HG03139 (cell line): ENCODE data around the gene ORMDL1.

Experiments
- ATAC-seq: cut with Tn5 transposase; IDR thresholded peaks from one replicate; pipeline ENCODE4 v1.9.1; 2021; ENCODE audit not compliant: unreplicated experiment

Gene ORMDL1, protein sequence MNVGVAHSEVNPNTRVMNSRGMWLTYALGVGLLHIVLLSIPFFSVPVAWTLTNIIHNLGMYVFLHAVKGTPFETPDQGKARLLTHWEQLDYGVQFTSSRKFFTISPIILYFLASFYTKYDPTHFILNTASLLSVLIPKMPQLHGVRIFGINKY

DNA sequence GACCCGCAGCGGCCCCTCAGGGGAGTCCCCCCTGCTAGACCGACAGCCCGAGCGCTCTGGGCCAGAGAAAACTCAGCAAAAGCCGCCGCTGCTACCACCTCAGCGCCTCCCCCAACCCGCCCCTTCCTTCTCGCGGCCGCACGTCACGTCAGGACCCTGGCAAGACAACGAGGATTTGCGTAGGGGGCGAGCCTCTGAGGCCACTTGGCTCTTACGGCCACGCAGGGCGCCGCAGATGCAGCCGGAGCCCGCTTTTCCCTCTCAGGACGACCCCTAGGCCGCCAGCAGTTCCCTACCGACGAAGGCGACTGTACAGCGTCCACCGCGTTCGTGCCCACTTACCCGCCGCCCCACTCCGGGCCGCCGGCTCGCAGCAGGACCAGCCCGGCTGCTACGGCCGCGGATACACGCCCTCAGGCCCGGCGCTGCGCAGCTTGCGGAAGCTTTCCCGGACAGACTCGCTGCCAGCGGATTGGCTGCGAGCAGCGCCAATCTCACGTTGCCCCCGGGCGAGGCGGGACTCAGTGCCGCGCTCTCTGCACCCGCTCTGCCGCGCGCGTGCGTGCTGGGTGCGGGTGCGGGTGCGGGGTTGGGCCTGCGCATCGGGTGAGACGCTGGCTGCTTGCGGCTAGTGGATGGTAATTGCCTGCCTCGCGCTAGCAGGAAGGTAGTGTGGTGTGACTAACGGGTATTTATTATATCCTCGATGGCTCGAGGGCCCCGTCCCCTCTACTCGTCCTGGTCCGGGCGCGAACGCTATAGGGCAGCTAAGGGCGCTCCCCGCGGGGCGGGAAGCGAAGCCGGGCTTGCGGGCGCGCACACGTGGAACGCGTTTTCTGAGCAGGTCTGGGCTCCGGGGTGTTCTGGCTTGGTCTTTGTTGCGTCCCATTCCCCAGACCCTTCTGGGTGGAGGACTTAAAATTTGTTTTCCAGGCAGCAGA lies at the start of gene ORMDL1, which contains the start of gene PMS1:
Gene ORMDL1 (minus strand): TSS at position 413 of the 941 bp plus-strand sequence. CDS start 1,744 bp downstream, outside the sequence.
Gene PMS1 (plus strand): TSS at position 524 of the 941 bp plus-strand sequence. CDS start 7,360 bp downstream, outside the sequence.
- ATAC-seq = peak; percentile 92

DNA sequence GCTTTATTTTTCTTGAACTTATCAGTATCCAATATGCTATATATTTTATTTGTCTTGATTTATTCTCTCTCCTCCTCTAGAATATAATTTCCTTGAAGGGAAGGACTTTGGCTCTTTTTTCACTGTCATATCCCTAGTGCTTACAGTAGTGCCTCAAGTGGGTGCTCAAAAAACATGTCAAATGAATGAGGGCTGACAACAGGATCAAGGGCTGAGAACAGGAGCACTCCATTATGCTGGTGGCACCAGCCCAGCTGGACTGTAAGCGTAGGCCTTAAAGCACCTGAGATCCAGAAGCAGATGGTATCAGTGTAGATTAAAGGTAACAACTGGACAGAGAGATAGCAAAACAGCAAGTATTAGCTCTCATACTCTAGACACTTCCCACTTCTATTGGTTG lies 46.4 kb upstream of the ORMDL1 start:
- no peak for ATAC-seq

DNA sequence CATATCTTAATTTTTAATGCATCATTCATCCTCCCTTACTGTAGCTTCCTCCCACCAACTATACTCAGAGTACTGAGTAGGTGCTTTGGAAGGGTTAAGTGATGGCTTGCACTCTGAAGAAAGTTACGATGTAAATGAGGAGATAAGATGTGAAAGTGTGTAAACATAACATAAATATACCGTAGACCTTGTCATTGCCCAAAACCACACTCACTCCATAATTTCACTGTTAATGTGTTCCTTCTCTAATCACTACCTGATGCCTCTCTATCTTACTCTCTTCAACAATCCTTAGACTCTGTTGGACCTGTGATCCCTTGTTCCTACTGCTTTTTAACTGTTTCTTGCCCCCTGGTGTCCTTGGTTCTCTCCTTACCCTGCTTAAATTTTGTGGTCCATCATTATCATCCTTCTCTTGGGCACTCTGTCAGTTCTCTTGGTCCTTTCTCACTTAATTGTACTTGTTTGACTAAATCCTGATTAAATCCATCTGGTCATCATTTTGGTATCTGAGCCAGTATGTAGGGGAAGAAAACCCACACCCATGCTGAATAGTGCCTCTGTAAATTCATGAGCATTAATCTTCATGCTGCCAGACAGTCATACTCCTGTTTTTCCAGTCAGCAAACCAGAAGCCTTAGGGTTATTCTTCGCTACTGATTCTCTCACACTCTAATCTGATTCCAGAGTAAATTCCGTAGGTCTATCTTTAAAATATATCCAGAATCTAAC lies 45.1 kb upstream of the ORMDL1 start:
- no peak for ATAC-seq

DNA sequence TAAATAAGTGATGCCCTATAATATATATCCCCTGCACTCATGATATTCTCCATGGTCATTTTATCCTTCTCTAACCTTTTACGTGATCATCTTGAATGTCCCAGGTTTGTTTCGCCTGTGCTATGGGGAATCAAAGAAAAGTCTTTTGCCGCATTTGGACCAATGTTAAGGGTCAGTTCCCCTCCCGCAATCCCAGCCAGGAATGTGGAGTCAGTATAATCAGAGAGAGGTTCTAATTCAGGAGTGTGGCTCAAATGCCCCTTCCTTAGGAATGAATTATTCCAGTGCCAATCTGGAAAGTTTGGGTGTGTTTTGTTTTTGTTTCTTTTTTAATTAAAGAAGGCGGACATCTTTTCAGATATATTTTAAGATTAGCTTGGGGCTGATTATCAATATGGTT lies 41.9 kb upstream of the ORMDL1 start:
- ATAC-seq = no peak

DNA sequence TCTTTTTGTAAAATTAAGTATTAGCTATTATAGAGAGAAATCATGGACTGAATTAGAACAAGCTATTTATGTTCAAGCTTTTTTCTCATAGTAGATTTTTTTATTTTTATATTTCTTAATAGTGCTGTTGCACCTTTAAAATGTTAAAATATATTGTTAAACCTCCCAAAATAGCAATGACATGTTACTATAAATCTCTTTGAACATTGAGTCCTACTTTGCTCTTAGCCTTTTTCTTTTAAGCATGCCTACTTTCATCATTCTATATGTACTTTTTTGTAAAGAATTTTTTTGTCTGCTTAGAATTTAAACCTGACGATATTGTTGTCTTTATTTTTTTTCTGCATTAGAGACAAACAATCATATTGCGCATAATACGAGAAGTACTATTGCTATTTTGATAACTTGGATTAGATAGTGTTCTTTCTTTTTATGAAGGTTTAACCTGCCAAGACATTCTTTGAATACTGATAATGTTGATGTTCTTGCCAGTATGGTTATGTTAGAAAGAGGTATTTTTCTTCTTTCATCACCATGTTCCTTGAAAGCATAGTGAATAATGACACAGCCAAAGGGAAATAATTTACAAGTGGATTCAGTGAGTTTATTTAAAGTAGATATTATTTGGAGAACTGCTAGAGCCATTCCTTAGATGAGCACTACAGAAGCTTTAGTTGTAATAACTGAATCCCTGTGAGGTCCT lies 40.7 kb upstream of the ORMDL1 start:
- ATAC-seq = no peak

DNA sequence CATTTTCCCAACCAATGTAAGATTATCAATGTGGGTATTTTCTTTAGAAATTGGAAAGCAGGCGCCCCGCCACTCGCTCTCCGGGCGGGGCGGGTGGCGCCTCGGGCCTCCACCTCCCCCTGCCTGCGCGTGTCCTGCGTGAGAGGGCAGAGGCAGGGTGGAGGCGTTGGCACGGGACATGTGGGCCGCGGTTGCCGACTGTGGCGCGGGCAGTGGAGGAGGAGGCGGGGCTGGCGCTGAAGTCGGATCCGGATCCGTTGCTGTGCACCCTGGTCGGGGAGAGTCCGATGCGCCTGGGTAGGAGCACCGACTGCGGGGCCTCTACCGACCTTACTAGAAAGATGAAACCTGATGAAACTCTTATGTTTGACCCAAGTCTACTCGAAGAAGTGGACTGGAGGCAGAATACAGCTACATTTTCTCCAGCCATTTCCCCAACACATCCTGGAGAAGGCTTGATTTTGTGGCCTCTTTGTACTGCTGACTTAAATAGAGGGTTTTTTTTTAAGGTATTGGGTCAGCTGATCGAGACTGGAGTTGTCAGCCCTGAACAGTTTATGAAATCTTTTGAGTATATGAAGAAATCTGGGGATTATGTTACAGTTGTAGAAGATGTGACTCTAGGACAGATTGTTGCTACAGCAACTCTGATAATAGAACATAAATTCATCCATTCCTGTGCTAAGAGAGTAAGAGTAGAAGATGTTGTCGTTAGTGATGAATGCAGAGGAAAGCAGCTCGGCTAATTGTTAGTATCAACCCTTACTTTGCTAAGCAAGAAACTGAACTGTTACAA lies 38.0 kb upstream of the ORMDL1 start:
- no peak for ATAC-seq

DNA sequence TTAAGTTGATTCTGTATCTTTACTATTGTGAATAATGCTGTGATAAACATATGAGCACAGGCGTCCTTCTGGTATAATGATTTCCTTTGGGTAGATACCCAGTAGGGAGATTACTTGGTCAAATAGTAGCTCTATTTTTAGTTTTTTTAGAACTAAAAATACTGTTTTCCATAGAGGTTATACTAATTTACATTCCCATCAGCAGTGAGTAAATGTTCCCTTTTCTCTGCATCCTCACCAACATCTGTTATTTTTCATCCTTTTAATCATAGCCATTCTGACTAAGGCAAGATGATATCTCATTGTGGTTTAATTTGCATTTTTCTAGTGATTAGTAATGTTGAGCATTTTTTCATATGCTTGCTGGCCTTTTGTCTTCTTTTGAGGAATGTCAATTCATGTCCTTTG lies 35.2 kb upstream of the ORMDL1 start:
- ATAC-seq = no peak

DNA sequence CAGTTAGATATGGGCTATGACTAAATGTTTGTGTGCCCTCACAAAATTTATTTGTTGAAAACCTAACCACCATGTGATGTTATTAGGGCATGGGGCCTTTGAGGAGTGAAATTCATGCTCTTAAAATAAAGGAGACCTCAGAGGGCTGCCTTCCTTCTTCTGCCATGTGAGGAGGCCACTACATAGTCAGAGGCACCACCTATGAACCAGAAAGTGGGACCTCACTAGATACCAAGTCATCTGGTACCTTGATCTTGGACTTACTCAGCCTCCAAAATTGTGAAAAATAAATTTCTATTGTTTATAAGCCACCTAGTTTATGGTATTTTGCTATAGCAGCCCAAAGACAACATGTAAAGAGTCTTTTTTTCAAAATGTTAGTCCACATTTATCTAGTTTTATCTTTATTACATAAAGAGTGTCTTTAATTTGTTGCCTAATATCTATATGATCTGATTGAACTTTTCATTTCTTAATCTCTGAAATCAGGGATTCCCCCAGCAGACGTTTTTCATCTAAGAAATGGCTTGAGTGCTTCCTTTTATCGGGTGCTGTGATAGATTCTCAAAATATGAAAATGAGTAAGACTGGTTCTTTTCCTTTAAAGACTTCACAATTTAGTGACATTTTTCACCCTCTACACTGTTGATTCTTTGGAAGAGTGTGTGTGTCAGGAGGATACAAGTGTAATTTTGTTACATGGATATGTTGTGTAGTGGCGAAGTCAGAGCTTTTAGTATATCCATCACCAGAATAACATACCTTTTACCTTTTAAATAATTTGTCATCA lies 34.3 kb upstream of the ORMDL1 start:
- no peak for ATAC-seq

DNA sequence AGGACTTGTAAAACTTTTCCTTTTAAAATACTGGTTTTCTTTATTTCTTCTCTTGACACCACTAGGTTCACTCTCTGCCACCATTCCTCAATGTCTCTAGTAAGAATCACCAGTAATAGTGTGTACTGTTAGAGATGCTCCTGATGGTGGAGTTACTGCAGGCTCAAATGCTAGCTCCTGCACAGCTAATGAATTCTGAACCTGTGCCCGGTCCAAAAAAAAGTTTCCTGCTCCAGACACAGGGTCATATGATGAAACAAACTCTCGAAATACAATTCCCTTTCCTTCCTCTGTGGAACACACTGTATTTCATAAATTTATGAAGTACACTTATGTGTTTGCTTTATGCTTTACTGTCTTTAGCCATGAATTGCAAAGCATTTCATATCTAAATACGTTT lies 19.3 kb upstream of the ORMDL1 start:
- ATAC-seq = no peak

DNA sequence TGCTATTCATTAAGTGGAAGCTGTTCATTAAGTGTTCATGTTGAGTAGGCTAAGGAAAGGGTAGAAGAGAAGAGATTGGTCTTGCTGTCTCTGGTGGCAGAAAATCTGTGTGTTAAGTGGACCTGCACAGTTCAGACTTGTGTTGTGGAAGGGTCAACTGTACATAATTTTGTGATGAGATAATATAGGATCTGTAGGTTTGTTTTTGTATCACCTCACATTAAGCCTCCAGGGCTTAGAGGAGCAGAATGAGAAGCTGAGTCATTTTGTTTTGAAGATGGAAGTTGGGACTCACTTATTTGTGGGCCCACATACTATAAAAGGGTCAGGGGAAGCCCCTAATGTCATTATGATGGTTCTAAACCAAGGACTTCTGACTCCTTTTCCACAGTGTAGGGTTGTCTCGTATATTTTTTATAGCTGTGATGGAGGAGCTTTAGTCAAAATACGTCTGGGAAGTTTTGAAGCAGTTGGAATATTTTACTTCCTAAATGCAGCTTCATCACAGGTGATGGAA lies 18.3 kb upstream of the ORMDL1 start:
- no peak for ATAC-seq

DNA sequence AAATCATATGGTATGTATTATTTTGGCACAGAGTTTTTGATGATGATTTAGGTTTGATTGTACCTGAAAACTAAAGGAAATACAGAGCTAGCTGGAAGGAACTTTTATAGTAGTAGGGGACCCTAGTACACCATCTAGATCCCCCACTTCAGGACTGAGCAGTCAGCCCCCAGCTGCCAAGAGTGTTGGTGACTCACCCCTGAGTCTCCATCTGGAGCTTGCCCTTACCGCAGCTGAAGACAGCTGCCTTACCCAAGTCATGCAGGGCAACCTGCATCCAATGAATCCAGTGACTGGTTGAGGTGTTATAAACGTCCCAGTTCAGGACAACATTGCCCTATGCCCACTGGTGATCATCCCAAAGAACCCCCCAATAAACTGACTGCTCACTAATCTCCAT lies 15.4 kb upstream of the ORMDL1 start:
- no peak for ATAC-seq

DNA sequence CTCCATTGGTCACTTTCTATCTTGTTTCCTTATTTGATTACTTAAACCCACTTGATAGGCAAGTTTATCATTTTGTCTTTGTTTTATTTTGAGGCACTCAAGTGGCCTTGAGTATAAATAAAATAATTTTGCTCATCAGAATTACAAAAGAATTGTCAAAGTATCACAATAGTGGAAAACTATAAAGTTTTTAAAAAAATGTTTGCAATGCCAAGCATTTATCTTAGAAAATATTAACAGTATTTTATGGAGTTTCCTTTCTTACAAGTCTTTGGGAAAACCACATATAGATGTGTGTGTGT lies 14.8 kb upstream of the ORMDL1 start:
- ATAC-seq = no peak

DNA sequence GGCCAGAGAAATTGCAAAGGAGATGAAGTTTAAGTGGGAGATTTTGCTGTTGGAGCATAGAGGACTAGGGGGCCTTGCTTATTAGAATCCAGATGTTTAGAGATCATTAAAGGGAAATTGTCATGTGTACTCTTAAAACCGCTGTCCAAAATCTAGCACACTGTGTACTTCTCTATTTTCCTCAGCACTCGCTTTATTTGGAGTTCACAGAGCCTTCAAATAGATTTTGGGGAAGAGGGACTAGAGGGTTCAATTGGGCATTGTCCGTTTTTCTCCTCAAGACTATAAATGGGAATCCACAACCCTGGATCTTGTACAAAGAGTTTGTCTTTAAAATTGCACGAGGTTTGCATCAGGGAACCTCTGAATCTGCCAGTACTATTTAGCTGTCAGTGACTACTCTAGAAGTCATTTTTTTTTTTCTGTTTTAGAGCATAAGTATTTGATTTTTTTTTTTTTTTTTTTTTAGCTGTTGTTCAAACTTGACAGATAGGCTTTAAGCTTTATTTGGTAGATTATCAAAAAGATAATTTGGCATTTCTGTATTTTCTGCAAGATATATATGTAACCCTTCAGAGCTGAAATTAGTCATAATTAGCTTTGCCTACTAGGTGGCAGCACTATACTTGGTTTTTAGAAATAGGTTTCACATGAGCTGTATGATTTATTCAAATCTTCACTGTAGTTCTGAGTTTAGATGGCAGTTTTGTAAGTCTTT lies 14.3 kb upstream of the ORMDL1 start:
- no peak for ATAC-seq

DNA sequence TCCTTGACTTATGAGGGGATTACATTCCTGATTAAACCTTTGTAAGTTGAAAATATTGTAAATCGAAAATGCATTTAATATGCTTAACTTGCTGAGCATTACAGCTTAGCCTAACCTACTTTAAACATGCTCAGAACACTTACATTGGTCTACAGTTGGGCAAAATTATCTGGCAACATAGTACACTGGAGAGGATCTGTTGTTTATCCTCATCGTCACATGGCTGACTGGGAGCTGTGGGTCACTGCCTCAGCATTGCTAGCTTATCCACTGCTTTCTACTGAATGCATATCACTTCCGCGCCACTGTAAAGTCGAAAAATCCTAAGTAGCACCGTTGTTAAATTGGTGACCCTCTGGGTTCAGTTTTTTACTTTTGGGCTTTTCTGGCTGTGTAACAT lies 13.8 kb upstream of the ORMDL1 start:
- ATAC-seq = no peak

DNA sequence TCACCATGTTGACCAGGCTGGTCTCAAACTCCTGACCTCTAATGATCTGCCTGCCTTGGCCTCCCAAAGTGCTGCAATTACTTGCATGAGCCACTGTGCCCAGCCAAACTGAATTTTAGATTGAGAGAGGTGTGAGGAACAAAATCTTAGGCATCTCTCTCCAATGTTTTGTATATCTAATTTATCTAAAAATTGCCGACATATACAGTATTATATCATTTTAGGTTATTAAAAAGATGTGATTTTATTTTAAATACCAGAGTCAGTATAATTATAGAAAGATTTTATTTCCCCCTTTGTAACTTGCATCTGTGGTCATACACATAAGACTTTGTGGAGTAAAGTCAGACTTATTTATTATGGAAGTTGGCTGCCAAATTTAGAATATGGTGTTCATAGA lies 10.2 kb upstream of the ORMDL1 start:
- no peak for ATAC-seq

DNA sequence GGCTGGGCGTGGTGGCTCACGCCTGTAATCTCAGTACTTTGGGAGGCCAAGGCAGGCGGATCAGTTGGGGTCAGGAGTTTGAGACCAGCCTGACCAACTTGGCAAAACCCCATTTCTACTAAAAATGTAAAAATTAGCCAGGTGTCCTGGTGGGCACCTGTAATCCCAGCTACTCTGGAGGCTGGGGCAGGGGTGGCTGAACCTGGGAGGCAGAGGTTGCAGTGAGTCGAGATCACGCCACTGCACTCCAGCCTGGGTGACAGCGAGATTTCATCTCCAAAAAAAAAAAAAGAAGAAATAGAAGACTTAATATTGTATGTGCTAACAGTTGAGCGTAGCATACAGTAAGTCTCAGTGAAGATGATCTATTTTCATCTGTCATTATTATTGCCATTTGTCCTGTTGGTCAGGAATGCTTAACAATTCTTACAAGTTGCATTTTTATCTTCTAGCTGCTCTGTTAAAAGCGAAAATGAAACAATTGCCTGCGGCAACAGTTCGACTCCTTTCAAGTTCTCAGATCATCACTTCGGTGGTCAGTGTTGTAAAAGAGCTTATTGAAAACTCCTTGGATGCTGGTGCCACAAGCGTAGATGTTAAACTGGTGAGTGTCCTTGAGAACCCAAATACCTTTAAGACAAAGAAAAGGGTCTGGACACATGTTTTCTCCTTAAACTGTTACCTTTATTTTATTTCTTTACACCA lies 7.4 kb upstream of the ORMDL1 start:
- no peak for ATAC-seq

DNA sequence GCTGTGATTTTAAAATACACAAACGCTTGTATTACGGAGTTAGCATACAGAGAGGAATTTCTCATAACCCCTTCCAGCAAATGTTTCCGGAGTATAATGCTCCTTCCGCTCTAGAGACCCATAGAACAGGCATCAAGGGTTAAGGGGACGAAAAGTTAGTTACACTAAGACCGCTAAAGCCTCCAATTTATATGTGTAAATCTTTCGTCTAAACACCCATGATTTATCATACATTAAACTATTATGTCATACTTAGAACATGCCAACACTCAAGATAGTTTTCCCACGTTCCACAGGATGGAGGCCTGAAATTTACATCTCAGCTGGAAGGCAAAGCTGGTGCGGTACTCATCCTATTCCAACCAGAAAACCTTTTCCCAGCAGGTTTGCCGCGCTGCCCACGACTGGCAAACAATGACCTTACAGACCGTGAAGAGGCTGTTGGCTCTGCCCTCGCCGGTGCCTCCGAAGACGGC lies 650 bp downstream of the ORMDL1 start:
- peak; percentile 3 for ATAC-seq

DNA sequence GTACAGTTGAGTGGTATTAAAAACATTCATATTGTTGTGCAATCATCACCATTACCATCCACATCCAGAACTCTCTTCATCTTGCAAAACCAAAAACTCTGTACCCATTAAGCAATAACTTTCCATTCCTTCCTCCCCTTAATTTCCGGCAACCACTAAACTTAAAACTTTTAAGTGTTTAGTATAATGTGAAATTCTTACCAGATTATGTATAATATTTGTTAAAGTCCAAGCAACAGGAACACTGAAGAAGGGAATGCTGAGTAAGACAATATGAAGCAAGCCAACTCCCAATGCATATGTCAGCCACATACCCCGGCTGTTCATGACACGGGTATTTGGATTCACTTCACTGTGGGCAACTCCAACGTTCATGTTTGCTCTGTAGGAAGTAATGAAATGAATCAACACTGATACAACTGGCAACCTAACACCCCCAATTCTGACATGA lies 1.9 kb downstream of the ORMDL1 start:
- no peak for ATAC-seq
